HepG2 (cell line): Measurements from ENCODE around the gene PRKCZ. TPM values are rescaled to one million over a fixed set of nuclear protein-coding genes. Genes with fewer than 3 reads are reported as not detected.

Source experiments
- ATAC-seq: fragments of 200-7000 bp; cut with Tn5 transposase; 3 replicates; pipeline ENCODE4 v1.9.1; 2020; ENCODE audit warnings: mild to moderate bottlenecking, moderate library complexity
- BruUV-seq: library from RNA; stranded (reverse); fragments of 400-500 nt; replicated peaks from 2 replicates; lab custom pipeline; 2021; lab: Mats Ljungman, UMichigan
- CTCF ChIA-PET: fragments of 300-600 bp; formaldehyde crosslinking; extraction: SDS; loops from one replicate; lab custom pipeline; 2021; ENCODE audit warnings: low total read pairs, inconsistent platforms, low intra/inter-chr PET ratio; lab: Yijun Ruan, JAX
- POLR2A ChIA-PET: fragments of 350-600 bp; sonication (Branson Sonifier 250); formaldehyde crosslinking; loops from one replicate; lab custom pipeline; 2020; ENCODE audit warnings: antibody characterized with exemption, inconsistent platforms; lab: Yijun Ruan, JAX
- DNase-seq: peaks from one replicate; pipeline ENCODE4 v3.0.0-alpha.2; 2015; ENCODE audit warnings: low spot score
- FAIRE-seq: peaks from 3 replicates; lab custom pipeline; 2011; peaks lifted over from hg19 to GRCh38; lab: Jason Lieb, UNC
- H2AFZ ChIP-seq: one replicate; pipeline ENCODE4 v1.6.1; 2011; ENCODE audit warnings: low read length, inconsistent platforms
- H3K27ac ChIP-seq: fragments of 300-600 bp; 3 replicates; pipeline ENCODE4 v1.8.0; 2011; ENCODE audit warnings: mixed run types, mild to moderate bottlenecking, mixed read lengths, low read length, inconsistent platforms; ENCODE audit not compliant: insufficient read depth; ENCODE audit errors: extremely low read length
- H3K27me3 ChIP-seq, 2 experiments: fragments of 200-600 bp in 1 of 2; 2 replicates in 1 of 2; 3 replicates in 1 of 2; pipeline versions ENCODE4 v1.6.0 to v1.8.0; 2011; ENCODE audit warnings: low read length in 2 of 2, mild to moderate bottlenecking in 2 of 2, moderate library complexity in 2 of 2, inconsistent platforms in 1 of 2; ENCODE audit not compliant: insufficient read depth in 2 of 2, control insufficient read depth in 1 of 2
- H3K36me3 ChIP-seq, 2 experiments: fragments of 200-600 bp in 1 of 2; replicated peaks in 1 of 2; 2 replicates in 1 of 2; 3 replicates in 1 of 2; pipeline versions ENCODE4 v1.5.1 to v1.8.0; 2011; ENCODE audit warnings: low read length in 2 of 2, inconsistent platforms in 1 of 2; ENCODE audit not compliant: insufficient read depth in 2 of 2, control insufficient read depth in 1 of 2
- H3K4me1 ChIP-seq: 2 replicates; pipeline ENCODE4 v1.5.1; 2012; ENCODE audit warnings: low read length, inconsistent platforms; ENCODE audit not compliant: insufficient read depth
- H3K4me2 ChIP-seq: 2 replicates; pipeline ENCODE4 v1.6.0; 2011; ENCODE audit warnings: low read depth, low read length, inconsistent platforms
- H3K4me3 ChIP-seq, 3 experiments: fragments of 200-600 bp in 1 of 3; sonication (generic), shearing (Covaris generic) in 1 of 3; replicated peaks in 1 of 3; 2 replicates each; pipeline ENCODE4 v1.5.1; 2011 to 2016; ENCODE audit warnings: low read length in 3 of 3, inconsistent platforms in 2 of 3, low read depth in 2 of 3, mild to moderate bottlenecking in 2 of 3, control low read depth in 1 of 3, mixed read lengths in 1 of 3; ENCODE audit not compliant: insufficient read depth in 1 of 3
- H3K79me2 ChIP-seq: one replicate; pipeline ENCODE4 v1.6.1; 2011; ENCODE audit warnings: low read length, inconsistent platforms; ENCODE audit not compliant: insufficient read depth
- H3K9ac ChIP-seq: 2 replicates; pipeline ENCODE4 v1.6.0; 2011; ENCODE audit warnings: mild to moderate bottlenecking, low read depth, low read length, inconsistent platforms; ENCODE audit not compliant: insufficient read depth
- H3K9me3 ChIP-seq: 2 replicates; pipeline ENCODE4 v1.5.1; 2012; ENCODE audit warnings: mild to moderate bottlenecking, low read length
- H4K20me1 ChIP-seq: 2 replicates; pipeline ENCODE4 v1.6.0; 2011; ENCODE audit warnings: inconsistent platforms, mild to moderate bottlenecking, low read length, moderate library complexity; ENCODE audit not compliant: insufficient read depth
- BORCS8-MEF2B ChIP-seq: sonication (generic); formaldehyde crosslinking; IDR thresholded peaks from 2 replicates; pipeline ENCODE4 v1.8.0; 2022; ENCODE audit warnings: mild to moderate bottlenecking, missing genetic modification reagents
- CHCHD3 ChIP-seq: sonication (generic); formaldehyde crosslinking; IDR thresholded peaks from 2 replicates; pipeline ENCODE4 v1.8.0; 2022; ENCODE audit warnings: mild to moderate bottlenecking, missing genetic modification reagents, moderate library complexity
- HNRNPH1 ChIP-seq: fragments of 200-400 bp; formaldehyde crosslinking; optimal IDR thresholded peaks from 2 replicates; pipeline ENCODE3; 2017; ENCODE audit warnings: mild to moderate bottlenecking, low read depth, low read length
- MTA1 ChIP-seq: sonication (generic); formaldehyde crosslinking; IDR thresholded peaks from 2 replicates; pipeline ENCODE4 v1.4.0; 2020; ENCODE audit warnings: missing genetic modification reagents, mild to moderate bottlenecking, borderline replicate concordance
- NFYC ChIP-seq: IDR thresholded peaks from 2 replicates; pipeline ENCODE4 v1.6.1; 2016; ENCODE audit warnings: missing genetic modification reagents, missing compliant biosample characterization
- POLR2AphosphoS2 ChIP-seq: IDR thresholded peaks from 2 replicates; pipeline ENCODE4 v1.6.1; 2011; ENCODE audit warnings: low read depth, low read length, improper control_type of control experiment
- POLR2AphosphoS5 ChIP-seq: IDR thresholded peaks from 2 replicates; pipeline ENCODE4 v1.6.1; 2012; ENCODE audit warnings: low read depth, low read length
- PRDM4 ChIP-seq: sonication (generic); formaldehyde crosslinking; IDR thresholded peaks from 2 replicates; pipeline ENCODE4 v1.9.0; 2021; ENCODE audit warnings: missing genetic modification reagents, borderline replicate concordance
- USF2 ChIP-seq, 2 experiments: sonication (generic) in 1 of 2; formaldehyde crosslinking in 1 of 2; IDR thresholded peaks; 2 replicates each; pipeline versions ENCODE4 v1.5.1 to v1.6.1; 2011 to 2020; ENCODE audit warnings: borderline replicate concordance in 1 of 2, low read depth in 1 of 2, low read length in 1 of 2, mild to moderate bottlenecking in 1 of 2, missing genetic modification reagents in 1 of 2, moderate library complexity in 1 of 2
- ZNF558 ChIP-seq: sonication (generic); formaldehyde crosslinking; IDR thresholded peaks from 2 replicates; pipeline ENCODE4 v1.9.0; 2022; ENCODE audit warnings: mild to moderate bottlenecking, missing genetic modification reagents, borderline replicate concordance
- ZSCAN25 ChIP-seq: sonication (generic); formaldehyde crosslinking; IDR thresholded peaks from 2 replicates; pipeline ENCODE4 v1.8.0; 2022; ENCODE audit warnings: mild to moderate bottlenecking, missing genetic modification reagents
- WGBS: methylation state at CpG from one replicate; pipeline ENCODE4 v1.1.6; 2017; ENCODE audit warnings: low lambda C conversion rate; 5-methylcytosine and 5-hydroxymethylcytosine counted together
- in situ Hi-C: cut with HindIII; loops from 2 replicates; pipeline ENCODE4 v1.10.0; 2017; ENCODE audit warnings: low pct_unique_long_range_greater_than_20kb; ENCODE audit not compliant: extremely low pct_ligation_motif_present
- intact Hi-C: fragments of 100-400 bp; cut with micrococcal nuclease; formaldehyde crosslinking; loops from one replicate; pipeline ENCODE4 v1.10.0; 2022; ENCODE audit not compliant: unreplicated experiment
- polyA plus RNA-seq, 8 experiments: library from polyadenylated mRNA; depleted of rRNA in 3 of 8; stranded (reverse) in 7 of 8; unstranded in 1 of 8; fragments of >200 nt; fragmentation: Illumina TruSeq in 4 of 8; extraction: Trizol in 4 of 8; gene quantifications; 2 replicates each; pipeline versions ENCODE4 v1.2.1 to v1.2.3, GENCODE V29; 2011 to 2016; ENCODE audit warnings: low read depth in 4 of 8, missing spikeins in 1 of 8, mixed read lengths in 1 of 8; ENCODE audit not compliant: insufficient read depth in 1 of 8
- total RNA-seq, 5 experiments: library from RNA; depleted of rRNA; stranded (reverse); fragments of >200 nt; fragmentation: Illumina TruSeq; extraction: Trizol; gene quantifications; 2 replicates each; pipeline ENCODE4 v1.2.3, GENCODE V29; 2016; ENCODE audit warnings: low read depth in 1 of 5
- TF ChIP-seq, protein P1 (sequence below): sonication (generic); formaldehyde crosslinking; IDR thresholded peaks from 2 replicates; pipeline ENCODE4 v1.9.0; 2021; ENCODE audit warnings: missing genetic modification reagents, mild to moderate bottlenecking, borderline replicate concordance
- TF ChIP-seq, protein P2 (sequence below): sonication (generic); formaldehyde crosslinking; IDR thresholded peaks from 2 replicates; pipeline ENCODE4 v1.5.1; 2020; ENCODE audit warnings: missing genetic modification reagents, mild to moderate bottlenecking, borderline replicate concordance

PRKCZ gene
- total and polyA plus RNA-seq, 2 of the 13 experiments (the other 11 are each of a cell fraction or from before 2014, with no cell fraction given): 34.7 to 85.2 TPM

GRCh38 chr1:2079396-2080085 lies 29.3 kb downstream of the PRKCZ start (continued):
- TF ChIP-seq ZNF558 (CRISPR knock-in tag) (no peak), HNRNPH1 (no peak), POLR2AphosphoS2 (no peak), POLR2AphosphoS5 (no peak)
- TF ChIP-seq, protein P1, sequence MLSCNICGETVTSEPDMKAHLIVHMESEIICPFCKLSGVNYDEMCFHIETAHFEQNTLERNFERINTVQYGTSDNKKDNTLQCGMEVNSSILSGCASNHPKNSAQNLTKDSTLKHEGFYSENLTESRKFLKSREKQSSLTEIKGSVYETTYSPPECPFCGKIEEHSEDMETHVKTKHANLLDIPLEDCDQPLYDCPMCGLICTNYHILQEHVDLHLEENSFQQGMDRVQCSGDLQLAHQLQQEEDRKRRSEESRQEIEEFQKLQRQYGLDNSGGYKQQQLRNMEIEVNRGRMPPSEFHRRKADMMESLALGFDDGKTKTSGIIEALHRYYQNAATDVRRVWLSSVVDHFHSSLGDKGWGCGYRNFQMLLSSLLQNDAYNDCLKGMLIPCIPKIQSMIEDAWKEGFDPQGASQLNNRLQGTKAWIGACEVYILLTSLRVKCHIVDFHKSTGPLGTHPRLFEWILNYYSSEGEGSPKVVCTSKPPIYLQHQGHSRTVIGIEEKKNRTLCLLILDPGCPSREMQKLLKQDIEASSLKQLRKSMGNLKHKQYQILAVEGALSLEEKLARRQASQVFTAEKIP (CRISPR knock-in tag): no peak

GRCh38 chr1:2080140-2080539 lies 29.9 kb downstream of the PRKCZ start:
- Histone ChIP-seq H3K27ac (no peak overlapping the region), H3K27me3 (no peaks in the 10 kb centered on the region), H3K36me3 (peaks cover 2 to 12% of the 10 kb centered on the region in 2 experiments; a peak in 4 of 5 replicates), H3K9me3 (peaks cover 18% of the 10 kb centered on the region), H3K9ac (no peak overlapping the region), H3K4me2 (no peak overlapping the region), H3K4me1 (no peaks in the 10 kb centered on the region), H3K79me2 (peaks cover 8% of the 10 kb centered on the region), H4K20me1 (no peaks in the 10 kb centered on the region), H2AFZ (no peak overlapping the region), H3K4me3 (no peak overlapping the region)
- in situ Hi-C loops: no loop called here
- CTCF ChIA-PET: no interaction called here
- DNase-seq (no peak), ATAC-seq (no peak), FAIRE-seq (no peak)
- 94% methylated on average over 16 of the region's 16 CpGs for WGBS
- intact Hi-C loops: no loop called here
- no TSS peak for BruUV-seq
- POLR2A ChIA-PET: no interaction called here
- TF ChIP-seq BORCS8-MEF2B: no peak
- TF ChIP-seq MTA1 (CRISPR knock-in tag): no peak
- no peak for TF ChIP-seq PRDM4 (CRISPR knock-in tag)
- no peak for TF ChIP-seq ZSCAN25 (CRISPR knock-in tag)
- TF ChIP-seq CHCHD3 (CRISPR knock-in tag): no peak
- no peak for TF ChIP-seq NFYC (CRISPR knock-in tag)
- TF ChIP-seq, protein P2, sequence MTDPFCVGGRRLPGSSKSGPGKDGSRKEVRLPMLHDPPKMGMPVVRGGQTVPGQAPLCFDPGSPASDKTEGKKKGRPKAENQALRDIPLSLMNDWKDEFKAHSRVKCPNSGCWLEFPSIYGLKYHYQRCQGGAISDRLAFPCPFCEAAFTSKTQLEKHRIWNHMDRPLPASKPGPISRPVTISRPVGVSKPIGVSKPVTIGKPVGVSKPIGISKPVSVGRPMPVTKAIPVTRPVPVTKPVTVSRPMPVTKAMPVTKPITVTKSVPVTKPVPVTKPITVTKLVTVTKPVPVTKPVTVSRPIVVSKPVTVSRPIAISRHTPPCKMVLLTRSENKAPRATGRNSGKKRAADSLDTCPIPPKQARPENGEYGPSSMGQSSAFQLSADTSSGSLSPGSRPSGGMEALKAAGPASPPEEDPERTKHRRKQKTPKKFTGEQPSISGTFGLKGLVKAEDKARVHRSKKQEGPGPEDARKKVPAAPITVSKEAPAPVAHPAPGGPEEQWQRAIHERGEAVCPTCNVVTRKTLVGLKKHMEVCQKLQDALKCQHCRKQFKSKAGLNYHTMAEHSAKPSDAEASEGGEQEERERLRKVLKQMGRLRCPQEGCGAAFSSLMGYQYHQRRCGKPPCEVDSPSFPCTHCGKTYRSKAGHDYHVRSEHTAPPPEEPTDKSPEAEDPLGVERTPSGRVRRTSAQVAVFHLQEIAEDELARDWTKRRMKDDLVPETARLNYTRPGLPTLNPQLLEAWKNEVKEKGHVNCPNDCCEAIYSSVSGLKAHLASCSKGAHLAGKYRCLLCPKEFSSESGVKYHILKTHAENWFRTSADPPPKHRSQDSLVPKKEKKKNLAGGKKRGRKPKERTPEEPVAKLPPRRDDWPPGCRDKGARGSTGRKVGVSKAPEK: no peak
- no peak for TF ChIP-seq USF2 (IDR thresholded peaks at IDR 0.05; ENCODE audit: low read depth, low read length)
- TF ChIP-seq USF2 (CRISPR knock-in tag; IDR thresholded peaks at IDR 0.05; ENCODE audit: borderline replicate concordance): no peak
